Measurements from ENCODE around the gene WNT7B.

Gene WNT7B

GRCh38 chr22:46013460-46014416 lies 36.8 kb upstream of the WNT7B start:
- ChIA-PET CTCF (interaction anchor here (0.7 to 14.7 kb wide), 36 partner anchors 7 to 346 kb away, joined by 3 to 345 read pairs (median 7); partner anchors contain the start of gene TRMU), POLR2A (interaction anchor here (0.6 to 1.6 kb wide), 10 partner anchors 13 to 316 kb away, joined by 3 to 8 read pairs (median 3); no protein-coding TSS in a partner anchor)
- DNase-seq (ENCODE audit: low read depth, low spot score), result peak; percentile 76
- TF ChIP-seq, protein P1, sequence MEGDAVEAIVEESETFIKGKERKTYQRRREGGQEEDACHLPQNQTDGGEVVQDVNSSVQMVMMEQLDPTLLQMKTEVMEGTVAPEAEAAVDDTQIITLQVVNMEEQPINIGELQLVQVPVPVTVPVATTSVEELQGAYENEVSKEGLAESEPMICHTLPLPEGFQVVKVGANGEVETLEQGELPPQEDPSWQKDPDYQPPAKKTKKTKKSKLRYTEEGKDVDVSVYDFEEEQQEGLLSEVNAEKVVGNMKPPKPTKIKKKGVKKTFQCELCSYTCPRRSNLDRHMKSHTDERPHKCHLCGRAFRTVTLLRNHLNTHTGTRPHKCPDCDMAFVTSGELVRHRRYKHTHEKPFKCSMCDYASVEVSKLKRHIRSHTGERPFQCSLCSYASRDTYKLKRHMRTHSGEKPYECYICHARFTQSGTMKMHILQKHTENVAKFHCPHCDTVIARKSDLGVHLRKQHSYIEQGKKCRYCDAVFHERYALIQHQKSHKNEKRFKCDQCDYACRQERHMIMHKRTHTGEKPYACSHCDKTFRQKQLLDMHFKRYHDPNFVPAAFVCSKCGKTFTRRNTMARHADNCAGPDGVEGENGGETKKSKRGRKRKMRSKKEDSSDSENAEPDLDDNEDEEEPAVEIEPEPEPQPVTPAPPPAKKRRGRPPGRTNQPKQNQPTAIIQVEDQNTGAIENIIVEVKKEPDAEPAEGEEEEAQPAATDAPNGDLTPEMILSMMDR (IDR thresholded peaks at IDR 0.05; ENCODE audit: insufficient read depth, low read length, missing control alignments), result peak; percentile 79
- H3K4me3 ChIP-seq (ENCODE audit: low read depth, low read length), result peak overlapping the region; percentile 73

DNA sequence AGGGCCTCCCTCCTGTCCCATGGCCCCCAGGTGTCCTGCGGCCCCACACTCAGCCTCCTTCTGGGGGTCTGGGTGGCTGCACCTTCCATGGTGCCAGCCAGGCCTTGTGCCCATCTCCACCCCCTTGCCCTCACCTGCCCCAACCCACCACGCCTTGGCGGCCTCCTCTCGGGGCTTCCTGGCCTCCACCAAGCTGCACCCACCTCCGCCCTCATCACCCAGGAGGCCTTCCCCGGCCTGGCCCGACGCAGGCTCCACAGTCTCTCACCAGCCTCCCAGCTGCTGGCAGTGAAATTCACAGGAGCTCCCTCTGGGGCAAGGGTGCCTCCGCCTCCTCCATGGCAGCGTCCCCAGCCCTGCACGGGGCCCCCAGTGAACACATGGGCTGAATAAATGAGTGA lies 35.9 kb upstream of the WNT7B start:
- H3K4me3 ChIP-seq (ENCODE audit: low read depth, low read length), result no peak overlapping the region
- POLR2A ChIA-PET, result interaction anchor here (0.6 to 1.6 kb wide), 8 partner anchors 39 to 317 kb away, joined by 3 to 8 read pairs (median 4); no protein-coding TSS in a partner anchor
- no peak for DNase-seq (ENCODE audit: low read depth, low spot score)
- TF ChIP-seq, protein P1 (IDR thresholded peaks at IDR 0.05; ENCODE audit: insufficient read depth, low read length, missing control alignments), result no peak
- CTCF ChIA-PET, result interaction anchor here (0.7 to 14.7 kb wide), 33 partner anchors 10 to 347 kb away, joined by 3 to 345 read pairs (median 7); partner anchors contain the start of gene TRMU

DNA sequence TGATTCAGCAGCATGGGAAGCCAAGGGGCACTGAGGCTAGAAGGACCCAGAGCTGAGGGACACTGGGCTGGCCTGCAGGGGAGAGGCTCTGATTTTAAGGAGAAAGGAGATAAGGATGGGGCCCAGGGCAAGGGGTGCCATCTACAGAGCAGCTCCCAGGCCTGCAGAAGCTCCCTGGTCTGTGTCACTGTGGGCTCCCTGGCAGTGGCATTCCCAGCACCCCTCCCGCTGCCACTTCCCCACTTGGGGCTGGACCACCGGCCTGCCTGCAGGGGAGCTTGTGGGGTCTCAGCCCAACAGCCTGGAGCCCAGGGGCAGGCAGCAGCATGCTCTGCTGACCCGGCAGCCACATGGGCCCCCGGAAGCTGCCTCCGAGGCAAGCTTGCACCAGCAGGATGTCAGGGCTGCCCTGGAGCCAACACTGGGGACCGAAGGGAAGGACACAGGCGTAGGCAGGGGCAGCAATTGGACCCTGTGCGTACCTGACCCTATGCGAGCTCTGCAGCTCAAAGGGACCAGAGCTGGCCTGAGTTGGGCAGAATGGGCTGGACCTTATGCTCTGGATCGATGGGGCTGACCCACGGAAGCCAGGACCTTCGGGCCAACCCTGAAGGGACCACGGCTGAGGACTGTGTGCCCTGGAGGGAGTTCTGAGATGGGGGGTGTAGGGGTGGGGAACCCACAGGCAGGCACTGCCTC lies 35.4 kb upstream of the WNT7B start:
- DNase-seq (ENCODE audit: low read depth, low spot score), result no peak
- TF ChIP-seq, protein P1 (IDR thresholded peaks at IDR 0.05; ENCODE audit: insufficient read depth, low read length, missing control alignments), result no peak
- ChIA-PET POLR2A (interaction anchor here (0.7 to 1.6 kb wide), 3 partner anchors 57 to 318 kb away, joined by 3 to 6 read pairs (median 4); no protein-coding TSS in a partner anchor), CTCF (interaction anchor here (0.7 to 14.7 kb wide), 26 partner anchors 9 to 324 kb away, joined by 3 to 345 read pairs (median 9); partner anchors contain the start of gene TRMU)
- H3K4me3 ChIP-seq (ENCODE audit: low read depth, low read length), result no peak overlapping the region

- DNase-seq (ENCODE audit: low read depth, low spot score), result no peak
- ChIA-PET POLR2A (no interaction called here), CTCF (interaction anchor here (0.5 to 14.7 kb wide), 10 partner anchors 11 to 299 kb away, joined by 3 to 345 read pairs (median 17); no protein-coding TSS in a partner anchor)
- TF ChIP-seq, protein P1 (IDR thresholded peaks at IDR 0.05; ENCODE audit: insufficient read depth, low read length, missing control alignments), result no peak
- no peak overlapping the region for H3K4me3 ChIP-seq (ENCODE audit: low read depth, low read length)
Measured at GRCh38 chr22:46011627-46012181, 34.7 kb upstream of the WNT7B start.

DNA sequence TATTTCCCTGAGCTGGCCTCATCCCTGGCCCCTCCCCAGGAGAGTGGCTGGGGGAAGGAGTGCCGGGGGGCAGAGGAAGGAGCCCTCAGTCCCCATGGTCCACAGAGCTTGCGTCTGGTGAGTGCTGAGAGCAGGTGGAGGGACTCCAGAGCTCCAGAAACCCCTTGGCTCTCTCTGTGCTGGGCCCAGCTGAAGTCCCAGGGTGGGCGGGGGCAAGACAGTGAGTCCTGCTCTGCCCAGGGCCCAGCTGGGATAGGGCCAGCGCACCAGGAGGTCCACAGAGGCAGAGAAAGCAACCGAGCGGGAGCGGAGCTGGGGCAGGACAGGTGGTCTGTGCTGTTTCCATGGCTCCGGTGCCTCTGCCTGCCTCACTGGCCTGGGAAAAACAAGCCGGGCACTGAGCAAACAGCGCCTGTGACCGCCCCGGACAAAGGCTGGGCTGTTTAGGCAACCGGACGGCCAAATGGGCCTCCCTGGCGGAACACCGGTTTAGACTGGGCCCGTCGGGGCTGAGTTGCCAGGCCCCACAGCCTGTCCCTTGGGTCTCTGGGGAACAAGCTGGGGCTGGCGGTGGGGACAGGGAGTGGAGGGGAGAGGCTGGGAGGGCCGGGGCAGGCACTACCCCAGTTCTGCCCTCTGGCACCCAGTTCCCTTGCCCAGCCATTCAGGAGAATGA lies 34.1 kb upstream of the WNT7B start:
- no peak for DNase-seq (ENCODE audit: low read depth, low spot score)
- TF ChIP-seq, protein P1 (IDR thresholded peaks at IDR 0.05; ENCODE audit: insufficient read depth, low read length, missing control alignments), result no peak
- ChIA-PET POLR2A (no interaction called here), CTCF (interaction anchor here (0.5 to 14.7 kb wide), 5 partner anchors 12 to 107 kb away, joined by 3 to 345 read pairs (median 23); no protein-coding TSS in a partner anchor)
- H3K4me3 ChIP-seq (ENCODE audit: low read depth, low read length), result no peak overlapping the region

Measured in AG04449 (cell line).